Effector CD4-positive, alpha-beta T cell (primary cell): Measurements from ENCODE around the gene MASP2.
"Not testable (repeated sequence)": the region's sequence is repeated elsewhere in the genome, so short reads cannot be mapped to it uniquely, and the experiment has no call there.

Experiments used
- DNase-seq: peaks from one replicate; pipeline ENCODE4 v3.0.0-alpha.2; 2020

MASP2 gene

DNA sequence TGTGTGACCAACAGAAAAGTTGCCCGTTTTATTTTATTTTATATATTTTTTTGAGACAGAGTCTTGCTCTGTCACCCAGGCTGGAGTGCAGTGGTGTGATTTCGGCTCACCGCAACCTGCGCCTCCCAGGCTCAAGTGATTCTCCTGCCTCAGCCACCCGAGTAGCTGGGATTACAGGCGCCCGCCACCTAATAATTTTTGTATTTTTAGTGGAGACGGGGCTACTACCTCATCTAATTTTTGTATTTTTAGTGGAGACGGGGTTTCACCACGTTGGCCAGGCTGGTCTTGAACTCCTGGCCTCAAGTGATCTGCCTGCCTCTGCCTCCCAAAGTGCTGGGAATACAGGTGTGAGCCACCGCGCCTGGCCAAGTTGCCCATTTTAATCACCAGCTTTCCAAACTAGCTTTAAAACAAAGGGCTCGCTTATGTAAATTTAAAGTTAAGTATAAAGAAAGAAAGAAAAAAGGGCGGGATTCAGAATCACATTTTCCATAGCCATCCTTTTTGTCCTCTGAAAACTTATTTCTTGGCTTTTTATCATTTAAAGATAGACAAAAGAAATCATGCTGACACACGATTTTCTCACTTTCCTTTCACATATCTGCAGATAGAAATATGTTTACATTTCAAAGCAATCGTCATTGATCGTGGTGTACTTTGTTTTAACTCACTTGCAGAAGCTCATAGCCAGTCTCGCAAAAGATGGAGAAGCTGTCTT, 9.9 kb downstream of the MASP2 start:
- DNase-seq = not testable (repeated sequence)

DNA sequence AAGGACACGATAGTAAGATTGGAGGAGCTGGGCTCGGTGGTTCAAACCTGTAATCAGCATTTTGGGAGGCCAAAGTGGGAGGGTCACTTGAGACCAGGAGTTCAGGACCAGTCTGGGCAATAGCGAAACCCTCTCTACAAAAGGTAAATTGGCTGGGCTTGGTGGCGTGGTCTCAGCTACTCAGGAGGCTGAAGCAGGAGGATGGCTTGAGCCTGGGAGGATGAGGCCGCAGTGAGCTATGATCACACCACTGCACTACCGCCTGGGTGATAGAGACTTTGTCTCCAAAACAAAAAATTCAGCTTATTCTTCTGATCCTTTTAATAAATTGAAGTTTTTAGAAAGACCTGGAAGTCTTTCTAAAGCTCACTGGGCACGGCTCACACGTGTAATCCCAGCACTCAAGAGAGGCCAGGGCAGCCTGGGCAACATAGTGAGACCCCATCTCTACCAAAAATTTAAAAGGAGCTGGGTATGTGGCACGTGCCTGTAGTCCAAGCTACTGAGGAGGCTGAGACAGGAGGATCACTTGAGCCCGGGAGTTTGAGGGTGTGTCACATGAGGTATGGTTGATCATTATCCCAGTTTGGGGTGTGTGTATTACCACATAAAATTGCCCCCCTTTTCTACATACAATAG, 15.3 kb downstream of the MASP2 start:
- no peak for DNase-seq

DNA sequence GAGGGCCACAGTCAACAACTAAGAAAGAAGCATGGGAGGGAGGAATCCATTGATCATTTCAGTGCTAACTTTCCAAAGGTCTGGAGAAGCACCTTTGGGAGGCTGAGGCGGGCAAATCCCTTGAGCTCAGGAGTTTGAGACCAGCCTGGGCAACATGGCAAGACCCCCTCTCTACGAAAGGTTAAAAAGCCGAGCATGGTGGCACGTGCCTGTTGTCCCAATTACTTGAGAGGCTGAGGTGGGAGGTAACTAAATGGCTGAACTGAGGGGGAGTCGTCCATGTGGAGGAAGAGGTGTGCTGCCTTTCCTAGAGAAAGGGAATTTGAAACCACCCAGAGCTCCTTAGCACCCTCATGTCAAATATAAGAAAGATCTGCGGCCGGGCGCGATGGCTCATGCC, 16.2 kb downstream of the MASP2 start:
- no peak for DNase-seq

DNA sequence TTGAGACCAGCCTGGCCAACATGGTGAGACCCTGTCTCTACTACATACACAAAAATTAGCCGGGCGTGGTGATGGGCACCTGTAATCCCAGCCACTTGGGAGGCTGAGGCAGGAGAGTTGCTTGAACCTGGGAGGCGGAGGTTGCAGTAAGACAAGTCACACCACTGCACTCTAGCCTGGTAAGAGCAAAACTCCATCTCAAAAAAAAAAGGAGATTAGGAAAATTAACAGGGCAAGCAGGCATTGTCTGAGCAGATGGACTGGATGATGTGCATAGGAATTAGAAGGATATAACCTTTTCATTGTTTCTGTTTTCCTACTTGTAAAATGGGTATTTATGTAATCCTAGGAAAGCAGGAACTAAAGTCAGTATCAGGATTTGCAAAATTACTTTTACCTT, 19.0 kb downstream of the MASP2 start:
- DNase-seq = no peak

DNA sequence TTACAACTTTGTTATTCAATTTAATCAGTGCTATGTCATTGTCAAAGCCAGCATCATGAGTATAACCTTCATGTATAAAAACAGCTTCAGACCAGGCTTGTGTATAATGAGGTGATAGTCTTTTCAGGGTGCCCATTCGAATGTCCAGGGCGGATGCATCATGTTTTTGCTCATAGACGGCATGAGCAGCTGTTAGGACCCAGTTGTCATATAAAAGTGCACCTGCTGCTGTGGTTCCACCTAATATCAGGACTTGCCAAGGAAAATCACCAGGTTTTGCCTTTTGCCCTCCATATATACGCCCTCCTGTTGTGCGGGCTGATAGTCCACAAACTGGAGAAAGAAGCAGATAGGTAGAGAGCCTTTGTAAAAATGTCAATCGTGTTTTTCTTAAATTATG, 19.7 kb downstream of the MASP2 start:
- DNase-seq = no peak

DNA sequence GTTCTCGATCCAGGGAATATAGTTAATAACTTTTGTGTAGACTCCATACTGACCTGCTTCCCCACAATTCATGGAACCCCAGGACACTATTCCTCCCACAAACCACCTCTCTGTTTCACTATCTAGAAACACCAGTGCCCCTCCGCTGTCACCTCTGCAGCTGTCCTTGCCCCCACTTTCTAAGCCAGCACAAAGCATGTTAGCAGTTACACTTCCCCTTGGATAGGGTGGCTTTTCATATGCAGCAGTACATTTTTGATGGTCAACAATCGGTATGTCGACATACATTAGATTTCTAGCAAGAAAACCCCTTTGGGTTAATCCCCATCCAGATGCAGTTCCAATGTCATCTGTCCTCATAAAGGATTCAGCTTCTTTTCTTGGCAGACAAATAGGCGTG, 20.1 kb downstream of the MASP2 start:
- DNase-seq = no peak

DNA sequence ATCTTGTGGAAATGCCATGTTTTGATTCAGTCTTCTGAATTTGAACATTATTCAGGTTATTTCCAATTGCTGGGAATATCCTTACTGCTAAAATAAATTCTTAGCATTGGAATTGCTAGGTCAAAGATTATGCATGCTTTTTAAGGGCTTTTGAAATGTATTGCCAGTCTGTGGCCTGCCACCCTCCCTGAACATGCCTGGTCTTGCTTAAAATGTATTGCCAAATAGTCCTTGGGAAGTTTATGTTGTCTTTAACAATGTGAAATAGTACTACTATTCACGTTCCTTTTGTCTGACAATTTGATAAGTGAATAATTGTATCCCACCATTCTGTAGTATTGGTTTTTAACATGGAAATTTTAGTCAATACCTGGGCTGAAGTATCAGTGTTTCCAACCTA, 21.0 kb downstream of the MASP2 start:
- no peak for DNase-seq

DNA sequence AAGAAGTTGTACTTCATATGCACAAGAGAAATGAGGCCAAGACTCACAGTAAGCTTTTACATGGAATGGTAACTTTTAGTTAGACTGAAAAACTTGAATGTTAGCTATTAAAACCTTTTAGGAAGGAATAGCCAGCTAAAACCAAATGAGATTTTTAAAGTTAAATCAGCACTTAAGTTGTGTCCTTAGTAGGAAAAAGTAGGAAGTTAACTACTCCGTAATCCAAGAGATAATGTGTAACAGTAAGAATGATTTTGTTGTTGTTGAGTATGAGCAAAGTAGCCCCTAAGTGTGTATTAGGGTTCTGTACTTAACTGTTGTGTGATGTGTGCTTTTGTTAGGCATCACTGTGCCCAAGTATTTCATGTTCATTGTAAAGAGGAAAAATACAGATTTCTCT, 21.4 kb downstream of the MASP2 start:
- no peak for DNase-seq

DNA sequence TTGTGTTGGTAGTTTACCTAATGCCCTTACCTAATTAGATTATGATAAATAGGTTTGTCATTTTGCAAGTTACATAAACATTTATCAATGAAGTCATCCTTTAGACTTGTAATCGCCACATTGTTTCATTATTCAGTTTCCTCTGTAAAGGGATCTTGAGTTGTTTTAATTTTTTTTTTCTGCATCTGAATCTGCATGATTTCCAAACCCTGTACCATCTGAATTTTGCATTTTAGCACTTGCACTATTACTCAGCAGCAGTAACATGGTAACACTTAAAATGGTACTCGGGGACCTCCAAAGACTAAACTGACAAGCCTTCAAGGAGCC, 22.2 kb downstream of the MASP2 start:
- DNase-seq = no peak

DNA sequence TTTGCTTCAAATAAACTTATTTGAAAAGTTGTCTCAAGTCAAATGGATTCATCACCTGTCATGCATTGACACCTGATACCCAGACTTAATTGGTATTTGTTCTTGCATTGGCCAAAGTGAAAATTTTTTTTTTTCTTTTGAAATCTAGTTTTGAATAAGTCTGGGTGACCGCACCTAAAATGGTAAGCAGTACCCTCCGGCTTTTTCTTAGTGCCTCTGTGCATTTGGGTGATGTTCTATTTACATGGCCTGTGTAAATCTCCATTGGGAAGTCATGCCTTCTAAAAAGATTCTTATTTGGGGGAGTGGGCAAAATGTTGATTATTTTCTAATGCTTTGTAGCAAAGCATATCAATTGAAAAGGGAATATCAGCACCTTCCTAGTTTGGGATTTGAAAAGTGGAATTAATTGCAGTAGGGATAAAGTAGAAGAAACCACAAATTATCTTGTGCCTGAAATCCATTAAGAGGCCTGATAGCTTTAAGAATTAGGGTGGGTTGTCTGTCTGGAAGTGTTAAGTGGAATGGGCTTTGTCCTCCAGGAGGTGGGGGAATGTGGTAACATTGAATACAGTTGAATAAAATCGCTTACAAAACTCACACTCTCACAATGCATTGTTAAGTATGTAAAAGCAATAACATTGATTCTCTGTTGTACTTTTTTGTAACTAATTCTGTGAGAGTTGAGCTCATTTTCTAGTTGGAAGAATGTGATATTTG, 22.7 kb downstream of the MASP2 start:
- no peak for DNase-seq

DNA sequence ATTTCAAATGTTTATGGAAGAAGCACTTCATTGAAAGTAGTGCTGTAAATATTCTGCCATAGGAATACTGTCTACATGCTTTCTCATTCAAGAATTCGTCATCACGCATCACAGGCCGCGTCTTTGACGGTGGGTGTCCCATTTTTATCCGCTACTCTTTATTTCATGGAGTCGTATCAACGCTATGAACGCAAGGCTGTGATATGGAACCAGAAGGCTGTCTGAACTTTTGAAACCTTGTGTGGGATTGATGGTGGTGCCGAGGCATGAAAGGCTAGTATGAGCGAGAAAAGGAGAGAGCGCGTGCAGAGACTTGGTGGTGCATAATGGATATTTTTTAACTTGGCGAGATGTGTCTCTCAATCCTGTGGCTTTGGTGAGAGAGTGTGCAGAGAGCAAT, 23.8 kb downstream of the MASP2 start:
- no peak for DNase-seq

DNA sequence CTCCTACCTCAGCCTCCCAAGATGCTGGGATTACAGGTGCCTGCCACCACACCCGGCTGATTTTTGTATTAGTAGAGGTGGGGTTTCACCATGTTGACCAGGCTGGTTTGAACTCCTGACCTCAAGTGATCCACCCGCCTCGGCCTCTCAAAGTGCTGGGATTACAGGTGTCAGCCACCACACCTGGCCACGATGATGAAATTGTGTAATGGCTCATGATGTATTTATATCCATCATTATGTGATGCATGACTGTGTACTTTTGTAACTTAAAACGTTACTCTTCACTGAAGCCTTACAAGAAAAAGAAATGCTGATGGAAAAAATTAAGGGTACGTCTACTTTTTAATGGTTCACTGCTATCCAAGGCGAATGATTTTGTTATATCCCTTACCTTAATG, 27.1 kb downstream of the MASP2 start:
- DNase-seq = no peak

DNA sequence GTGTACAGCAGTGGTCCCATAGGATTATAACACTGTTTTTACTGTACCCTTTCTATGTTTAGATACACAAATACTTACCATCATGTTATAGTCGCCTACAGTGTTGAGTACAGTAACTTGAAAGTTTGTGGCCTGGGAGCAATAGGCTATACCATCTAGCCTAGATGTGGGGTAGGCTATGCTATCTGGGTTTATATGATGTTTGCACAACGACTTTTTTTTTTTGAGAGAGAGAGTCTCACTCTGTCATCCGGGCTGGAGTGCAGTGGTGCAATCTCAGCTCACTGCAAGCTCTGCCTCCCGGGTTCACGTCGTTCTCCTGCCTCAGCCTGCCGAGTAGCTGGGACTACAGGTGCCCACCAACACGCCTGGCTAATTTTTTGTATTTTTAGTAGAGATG, 27.7 kb downstream of the MASP2 start:
- not testable (repeated sequence) for DNase-seq

DNA sequence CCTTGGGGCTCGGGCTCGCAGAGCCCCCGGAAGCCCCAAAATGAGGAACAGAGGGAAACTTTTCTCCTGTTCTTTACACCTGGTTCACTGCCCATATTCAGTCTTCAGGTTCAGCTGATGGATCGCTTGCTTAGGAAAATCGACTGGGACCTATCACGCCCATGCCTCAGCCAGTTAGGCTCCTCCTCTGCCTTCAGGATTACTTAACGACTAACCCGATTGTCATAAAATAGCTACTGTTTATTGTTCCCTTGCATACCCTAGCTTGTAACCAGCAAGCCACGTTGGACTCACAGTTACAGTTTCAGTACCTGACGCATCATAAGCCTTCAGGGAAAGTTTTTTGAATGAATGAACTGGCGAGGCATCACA, 33.9 kb downstream of the MASP2 start:
- no peak for DNase-seq

DNA sequence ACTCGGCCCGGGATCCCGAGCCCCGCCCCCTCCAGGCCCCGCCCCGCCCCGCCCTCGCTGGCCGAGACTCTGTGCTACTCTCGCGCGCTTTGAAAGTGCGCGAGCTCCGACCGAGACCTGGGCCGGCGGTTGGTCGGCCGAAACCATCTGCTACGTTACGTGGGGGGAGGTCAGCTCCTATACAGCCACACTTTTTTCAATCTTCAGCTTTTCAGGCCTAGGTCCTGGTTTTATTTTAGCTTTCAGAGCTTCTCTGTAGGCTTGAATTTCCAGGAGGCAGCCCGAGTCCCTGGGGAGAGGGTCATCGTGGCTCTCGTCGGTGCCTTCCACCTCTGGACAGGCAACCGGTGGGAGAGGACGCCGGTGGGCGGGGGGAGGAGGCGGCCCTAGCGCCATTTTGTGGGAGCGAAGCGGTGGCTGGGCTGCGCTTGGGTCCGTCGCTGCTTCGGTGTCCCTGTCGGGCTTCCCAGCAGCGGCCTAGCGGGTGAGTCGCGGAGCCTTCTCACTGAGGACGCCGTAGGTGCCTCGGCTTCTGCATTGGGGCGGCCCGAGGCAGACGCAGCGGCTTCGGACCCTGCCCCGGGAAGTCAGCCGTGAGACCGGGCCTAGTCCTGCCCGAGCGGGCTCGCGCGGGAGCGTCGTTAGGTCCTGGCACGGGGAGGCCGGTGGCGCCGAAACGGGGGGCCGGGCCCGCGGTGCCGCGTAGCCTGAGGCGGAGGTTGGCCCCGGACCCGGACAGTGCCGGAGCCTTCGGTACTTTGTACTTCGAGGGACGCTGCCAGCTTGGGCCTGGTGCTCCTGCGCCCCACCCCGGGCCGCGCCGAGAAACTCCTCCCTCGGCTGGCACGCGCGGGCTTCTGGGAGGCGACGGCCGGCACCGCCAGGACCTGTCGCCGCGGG, 34.5 kb downstream of the MASP2 start, which contains the start of gene TARDBP:
Gene TARDBP (plus strand): TSS at position 395 of the 900 bp plus-strand sequence. CDS start 1,074 bp downstream, outside the sequence.
- peak; percentile 85 for DNase-seq

DNA sequence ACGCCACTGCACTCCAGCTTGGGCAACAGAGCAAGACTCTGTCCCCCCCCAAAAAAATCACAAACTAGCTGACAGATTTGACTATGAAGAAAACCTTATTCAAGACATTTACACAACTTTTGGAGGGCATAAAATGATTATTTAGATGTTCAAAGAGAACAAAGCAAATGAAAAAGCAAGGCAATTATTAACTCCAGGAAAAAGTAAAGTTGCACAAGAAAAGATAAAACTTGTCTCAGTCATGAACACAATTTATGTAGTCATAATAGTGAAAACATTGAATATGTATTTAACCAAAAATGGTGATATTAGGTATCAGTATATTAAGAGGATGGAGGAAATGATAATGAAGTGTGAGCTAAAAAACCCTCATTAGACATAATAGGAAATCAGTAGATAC, 46.5 kb downstream of the MASP2 start:
- no peak for DNase-seq

DNA sequence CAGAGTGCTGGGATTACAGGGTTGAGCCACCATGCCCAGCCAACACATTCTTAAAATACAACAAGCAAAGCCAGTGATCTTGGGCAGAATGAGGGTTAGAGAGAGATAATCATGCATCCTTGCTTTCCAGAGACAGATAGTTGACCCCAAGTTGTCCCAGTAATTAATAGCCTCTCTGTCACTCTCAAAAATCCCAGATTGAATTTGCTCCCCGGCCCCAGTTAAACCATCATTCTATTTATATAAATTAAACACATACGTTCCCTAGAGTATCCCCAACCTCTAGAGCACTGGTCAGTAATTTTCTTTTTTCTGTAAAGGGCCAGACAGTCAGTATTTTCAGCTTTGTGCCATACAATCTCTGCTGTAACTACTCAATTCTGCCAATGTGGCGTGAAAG, 50.9 kb downstream of the MASP2 start:
- no peak for DNase-seq

DNA sequence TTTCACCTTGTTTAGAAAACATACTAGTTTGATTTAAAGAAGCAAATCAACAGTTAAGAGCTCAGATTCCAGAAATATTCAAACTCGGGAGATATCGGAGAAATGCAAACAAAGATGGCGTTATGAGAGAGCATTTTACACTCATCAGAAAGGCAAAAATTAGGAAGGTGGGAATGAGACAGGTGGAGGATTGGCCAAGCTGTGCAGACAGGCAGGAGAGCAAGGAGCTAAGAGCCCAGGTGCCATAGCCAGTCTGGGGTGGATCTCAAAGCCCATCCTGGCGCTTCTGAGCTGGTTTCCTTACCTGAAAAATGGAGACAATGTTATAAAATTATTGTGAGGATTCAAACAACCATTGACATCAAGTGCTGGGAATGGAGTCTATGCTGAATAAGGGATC, 54.2 kb downstream of the MASP2 start:
- no peak for DNase-seq

DNA sequence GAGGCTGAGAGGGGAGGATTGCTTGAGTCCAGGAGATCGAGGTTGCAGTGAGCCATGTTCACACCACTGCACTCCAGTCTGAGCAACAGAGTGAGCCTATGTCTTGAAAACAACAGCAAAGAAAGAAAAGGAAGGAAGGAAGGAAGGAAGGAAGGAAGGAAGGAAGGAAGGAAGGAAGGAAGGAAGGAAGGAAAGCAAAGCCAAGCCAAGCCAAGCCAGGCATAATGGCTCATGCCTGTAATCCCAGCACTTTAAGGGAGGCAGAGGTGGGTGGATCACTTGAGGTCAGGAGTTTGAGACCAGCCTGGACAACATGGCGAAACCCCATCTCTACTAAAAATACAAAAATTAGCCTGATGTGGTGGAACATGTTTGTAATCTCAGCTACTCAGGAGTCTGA, 55.0 kb downstream of the MASP2 start:
- DNase-seq = not testable (repeated sequence)

DNA sequence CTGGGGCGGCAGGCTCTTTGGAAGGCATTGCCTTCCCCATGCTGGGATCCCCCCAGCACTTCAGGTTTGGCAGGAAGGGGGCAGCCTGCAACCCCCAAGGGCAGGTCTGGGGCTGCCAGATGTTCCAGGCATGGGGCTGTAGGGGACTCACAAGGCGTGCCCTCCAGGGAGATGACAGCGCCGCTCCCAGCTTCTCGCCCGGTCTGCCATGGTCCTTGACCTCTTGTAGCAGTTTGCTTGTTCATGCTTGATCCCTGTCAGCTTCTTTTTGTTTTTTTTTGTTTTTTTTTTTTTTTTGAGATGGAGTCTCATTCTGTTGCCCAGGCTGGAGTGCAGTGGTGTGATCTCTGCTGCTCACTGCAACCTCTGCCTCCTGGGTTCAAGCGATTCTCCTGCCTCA, 56.2 kb downstream of the MASP2 start:
- no peak for DNase-seq

DNA sequence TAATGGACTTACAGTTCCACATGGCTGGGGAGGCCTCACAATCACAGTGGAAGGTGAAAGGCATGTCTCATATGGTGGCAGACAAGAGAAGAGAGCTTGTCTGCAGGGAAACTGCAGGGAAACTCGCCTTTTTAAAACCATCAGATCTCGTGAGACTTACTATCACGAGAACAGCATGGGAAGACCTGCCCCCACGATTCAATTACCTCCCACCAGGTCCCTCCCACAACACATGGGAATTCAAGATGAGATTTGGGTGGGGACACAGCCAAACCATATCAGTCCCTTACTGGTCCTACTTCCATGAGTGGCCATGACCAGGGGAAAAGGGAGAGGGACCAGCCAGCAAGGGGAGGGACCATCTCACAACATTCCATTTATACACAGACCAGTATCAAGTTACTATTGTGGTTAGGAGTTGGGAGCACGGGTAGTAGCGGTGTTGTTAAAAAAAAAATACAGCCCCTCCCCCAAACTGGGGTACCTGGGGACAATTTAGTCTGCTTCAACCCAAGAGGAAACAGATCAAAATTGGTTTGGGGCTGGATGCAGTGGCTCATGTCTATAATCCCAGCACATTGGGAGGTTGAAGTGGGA, 57.0 kb downstream of the MASP2 start:
- DNase-seq = not testable (repeated sequence)

DNA sequence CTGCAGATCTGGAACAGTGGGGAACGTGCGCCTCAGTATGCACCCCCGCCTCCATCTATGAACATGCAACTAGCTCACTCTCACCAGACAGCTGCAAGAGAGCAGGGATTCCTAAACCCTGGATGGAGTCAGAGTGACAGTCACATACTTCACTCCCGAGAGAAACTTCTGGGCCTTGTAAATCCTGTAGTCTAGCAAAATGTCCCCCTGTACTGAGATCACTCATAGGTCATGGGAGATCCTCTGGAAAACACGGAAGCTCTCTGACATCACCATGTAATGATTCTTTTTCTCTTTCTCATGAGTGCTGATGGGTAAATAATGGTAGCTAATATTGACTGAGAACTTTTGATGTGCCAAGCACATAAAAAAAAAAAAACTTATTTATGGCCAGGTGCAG, 57.9 kb downstream of the MASP2 start:
- no peak for DNase-seq
